GM18951 (cell line): ENCODE results near the gene CXCR4.
"Not testable (repeated sequence)": the region's sequence is repeated elsewhere in the genome, so short reads cannot be mapped to it uniquely, and the experiment has no call there.

Experiments used
- POLR2A ChIP-seq: IDR thresholded peaks from 4 replicates; pipeline ENCODE4 v1.6.1; 2011; ENCODE audit warnings: mild to moderate bottlenecking; ENCODE audit not compliant: insufficient read length, insufficient read depth; ENCODE audit errors: extremely low read depth
- in situ Hi-C: fragments of 300-500 bp; cut with MboI; formaldehyde crosslinking; loops from one replicate; pipeline ENCODE4 v1.12.0; 2022; ENCODE audit warnings: low sequenced_read_pairs, mixed read lengths, inconsistent platforms; ENCODE audit not compliant: unreplicated experiment

The CXCR4 gene

DNA sequence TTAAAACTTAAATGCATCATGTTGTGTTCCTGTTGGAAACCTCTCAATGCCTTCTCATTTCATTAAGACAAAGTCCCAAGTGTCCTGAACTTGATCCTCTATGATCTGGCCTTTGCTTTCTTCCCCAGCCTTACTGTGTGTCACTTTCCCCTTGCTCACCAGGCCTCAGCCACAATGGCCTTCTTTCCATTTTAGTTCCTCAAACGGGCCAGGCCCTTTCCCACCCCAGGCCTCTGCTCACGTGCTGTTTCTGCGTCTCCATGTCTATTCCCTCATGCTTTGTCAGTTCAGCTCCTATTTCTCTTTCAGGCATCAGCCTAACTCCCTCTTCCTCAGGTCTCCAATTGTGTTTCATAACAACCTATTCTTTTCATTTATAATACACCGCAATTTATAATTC, 19.5 kb downstream of the CXCR4 start:
- in situ Hi-C loops = no loop called here
- TF ChIP-seq POLR2A = no peak

DNA sequence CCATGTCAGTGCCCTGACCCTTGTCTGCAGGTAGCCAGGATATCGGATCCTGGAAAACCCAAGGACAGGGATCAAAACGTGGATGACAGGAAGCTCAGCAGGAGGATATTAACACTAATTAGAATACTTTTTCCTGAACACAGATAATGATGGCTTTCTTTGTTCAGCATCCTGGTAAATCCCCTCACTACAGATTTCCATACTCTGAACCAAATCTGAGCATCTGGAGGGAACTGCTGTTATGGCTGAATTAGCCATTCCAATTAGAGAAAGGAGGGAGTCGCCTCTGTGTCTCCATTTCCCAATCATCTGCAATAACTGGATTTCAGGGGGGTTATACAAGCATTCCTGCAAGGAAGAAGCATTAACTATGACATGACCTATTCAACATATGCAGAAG, 24.4 kb downstream of the CXCR4 start:
- TF ChIP-seq POLR2A = no peak

DNA sequence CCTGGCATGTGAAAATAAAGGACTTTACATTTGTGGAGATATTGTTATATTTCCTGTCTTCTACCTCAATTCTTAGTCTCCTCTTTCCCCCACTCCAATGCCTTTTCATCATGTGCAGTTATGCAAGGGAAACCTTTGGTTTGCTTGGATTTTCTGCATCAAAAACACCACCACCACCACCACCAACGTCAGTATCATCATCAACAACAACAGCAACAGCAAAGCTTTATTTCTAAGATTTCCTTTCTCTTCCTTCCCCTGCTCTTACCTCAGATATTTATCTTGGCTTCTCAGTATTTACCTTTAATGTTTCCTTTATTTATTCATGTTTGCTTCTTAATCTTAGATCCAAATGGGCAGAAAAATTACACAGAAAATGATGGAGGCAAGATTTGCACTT, 26.1 kb downstream of the CXCR4 start:
- in situ Hi-C loops = no loop called here

More for the DNA sequence above, 24.4 kb downstream of the CXCR4 start:
- in situ Hi-C loops = no loop called here

DNA sequence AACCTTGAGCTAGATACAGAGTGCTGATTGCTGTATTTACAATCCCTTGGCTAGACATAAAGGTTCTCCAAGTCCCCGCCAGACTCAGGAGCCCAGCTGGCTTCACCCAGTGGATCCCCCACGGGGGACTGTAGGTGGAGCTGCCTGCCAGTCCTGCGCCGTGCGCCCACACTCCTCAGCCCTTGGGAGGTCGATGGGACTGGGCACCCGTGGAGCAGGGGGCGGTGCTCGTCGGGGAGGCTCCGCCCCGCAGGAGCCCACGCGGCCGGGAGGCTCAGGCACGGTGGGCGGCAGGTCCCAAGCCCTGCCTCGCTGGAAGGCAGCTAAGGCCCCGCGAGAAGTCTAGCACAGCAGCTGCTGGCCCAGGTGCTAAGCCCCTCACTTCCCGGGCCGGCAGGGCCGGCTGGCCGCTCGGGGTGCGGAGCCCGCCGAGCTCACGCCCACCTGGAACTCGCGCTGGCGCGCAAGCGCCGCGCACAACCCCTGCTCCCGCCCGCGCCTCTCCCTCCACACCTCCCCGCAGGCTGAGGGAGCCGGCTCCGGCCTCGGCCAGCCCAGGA, 30.0 kb downstream of the CXCR4 start:
- in situ Hi-C loops = not testable (repeated sequence)

More for the DNA sequence above, 26.1 kb downstream of the CXCR4 start:
- TF ChIP-seq POLR2A = no peak

- in situ Hi-C loops = no loop called here
These were observed 31.5 kb downstream of the CXCR4 start for GRCh38 chr2:136086253-136087016.

DNA sequence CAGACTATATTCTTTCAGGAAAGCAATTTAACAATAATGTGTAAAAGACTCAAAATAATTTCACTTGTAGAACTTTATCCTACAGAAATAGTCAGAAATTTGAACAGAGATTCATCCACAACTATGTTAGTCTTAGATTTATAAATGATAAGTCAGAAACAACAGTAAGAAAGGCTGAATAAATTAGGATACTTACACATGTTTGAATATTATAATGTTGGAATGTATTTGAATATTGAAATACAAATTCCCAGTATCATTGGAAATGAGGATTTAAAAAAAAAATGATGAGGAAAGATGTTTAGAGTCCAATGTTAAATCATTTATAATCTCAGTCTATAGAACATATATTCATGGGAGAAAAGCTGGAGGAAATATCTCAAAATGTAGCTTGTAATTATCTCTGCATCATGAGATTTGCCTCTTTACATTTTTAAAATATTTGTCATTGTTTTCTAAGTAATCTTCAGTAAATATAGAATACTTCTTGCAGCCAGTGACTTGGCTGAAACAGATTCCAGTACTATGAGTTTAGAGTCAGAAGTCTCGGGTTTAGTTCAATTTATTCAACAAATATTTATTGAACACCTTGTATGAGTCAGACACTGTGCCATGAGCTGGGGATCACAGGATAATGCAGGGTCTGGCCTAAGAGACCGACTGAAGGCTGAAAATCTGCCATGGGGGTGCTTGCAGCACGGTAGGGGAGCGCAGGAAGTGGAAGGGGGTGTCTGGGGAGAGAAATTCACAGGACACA, 32.3 kb downstream of the CXCR4 start:
- in situ Hi-C loops = no loop called here
- no peak for TF ChIP-seq POLR2A

More at GRCh38 chr2:136086253-136087016, 31.5 kb downstream of the CXCR4 start:
- TF ChIP-seq POLR2A = no peak

DNA sequence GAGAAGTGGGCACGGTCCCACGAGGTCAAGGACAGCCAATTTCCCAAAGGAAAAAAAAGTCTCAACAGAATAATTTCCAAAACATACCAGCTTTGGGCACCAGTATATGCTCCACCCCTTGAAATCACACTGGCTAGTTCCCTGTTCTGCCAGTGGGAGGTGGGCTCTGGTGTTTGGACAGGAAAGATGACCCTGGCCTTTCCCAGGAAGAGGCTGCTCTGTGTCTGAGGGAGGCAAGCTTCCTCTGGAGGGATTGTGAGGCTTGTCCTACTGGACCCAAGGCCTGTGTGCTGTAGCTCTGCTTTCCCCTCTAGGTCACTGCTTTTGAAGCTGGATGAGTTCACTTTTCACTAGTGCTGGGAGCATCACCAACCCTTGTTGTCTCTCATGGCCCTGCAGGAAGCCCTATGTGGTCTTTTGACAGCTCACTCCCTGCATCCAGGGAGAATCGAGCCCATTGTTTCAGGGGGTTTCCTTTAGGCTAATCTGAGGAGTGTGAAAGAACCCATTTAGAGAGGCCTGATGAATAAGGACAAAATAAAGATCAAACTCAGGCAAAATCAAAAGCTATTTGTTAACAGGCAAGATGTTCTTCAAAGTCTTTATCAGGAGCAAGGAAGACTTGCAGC, 36.3 kb downstream of the CXCR4 start:
- in situ Hi-C loops = no loop called here
- TF ChIP-seq POLR2A = no peak

GRCh38 chr2:136080114-136080513, 37.8 kb downstream of the CXCR4 start:
- TF ChIP-seq POLR2A = no peak
- in situ Hi-C loops = no loop called here

- in situ Hi-C loops = no loop called here
- TF ChIP-seq POLR2A = no peak
These were observed 40.8 kb downstream of the CXCR4 start for GRCh38 chr2:136077107-136077506.

GRCh38 chr2:136075476-136075875, 42.5 kb downstream of the CXCR4 start:
- no peak for TF ChIP-seq POLR2A
- in situ Hi-C loops = no loop called here

- in situ Hi-C loops = no loop called here
- TF ChIP-seq POLR2A = no peak
These were observed 45.3 kb downstream of the CXCR4 start for GRCh38 chr2:136072621-136073020.

GRCh38 chr2:136071887-136072286, 46.1 kb downstream of the CXCR4 start:
- in situ Hi-C loops = not testable (repeated sequence)

- in situ Hi-C loops = no loop called here
- TF ChIP-seq POLR2A = no peak
These were observed 47.0 kb downstream of the CXCR4 start for GRCh38 chr2:136070913-136071312.
